Kasumi-1 (cell line): ENCODE data around the gene TMEM132C.

Experiments used
- DNase-seq, 2 experiments: peaks; one replicate each; lab custom pipeline; 2025; lab: John Stamatoyannopoulos, UW

Gene TMEM132C

GRCh38 chr12:128711486-128711885 lies 444.5 kb downstream of the TMEM132C start:
- DNase-seq, result no peak

GRCh38 chr12:128712622-128713021 lies 445.7 kb downstream of the TMEM132C start:
- DNase-seq, result no peak

- DNase-seq, result no peak
These were observed 448.5 kb downstream of the TMEM132C start for GRCh38 chr12:128715485-128715884.

- DNase-seq, result no peak
These were observed 457.6 kb downstream of the TMEM132C start for GRCh38 chr12:128724468-128725046.

- DNase-seq, result no peak
These were observed 459.9 kb downstream of the TMEM132C start for GRCh38 chr12:128726886-128727285.

- DNase-seq, result no peak
These were observed 460.5 kb downstream of the TMEM132C start for GRCh38 chr12:128727461-128727860.

GRCh38 chr12:128727999-128728398 lies 461.0 kb downstream of the TMEM132C start:
- no peak for DNase-seq

GRCh38 chr12:128729628-128730121 lies 462.7 kb downstream of the TMEM132C start:
- no peak for DNase-seq

- no peak for DNase-seq
These were observed 467.4 kb downstream of the TMEM132C start for GRCh38 chr12:128734371-128734770.

- DNase-seq, result no peak
These were observed 470.5 kb downstream of the TMEM132C start for GRCh38 chr12:128737292-128737966.

- DNase-seq, result no peak
These were observed 476.9 kb downstream of the TMEM132C start for GRCh38 chr12:128743916-128744315.

GRCh38 chr12:128745772-128746689 lies 479.1 kb downstream of the TMEM132C start:
- DNase-seq, result no peak

GRCh38 chr12:128747441-128747840 lies 480.5 kb downstream of the TMEM132C start:
- DNase-seq, result no peak

GRCh38 chr12:128752386-128752785 lies 485.4 kb downstream of the TMEM132C start:
- DNase-seq, result no peak

- DNase-seq, result no peak
These were observed 486.5 kb downstream of the TMEM132C start for GRCh38 chr12:128753438-128753837.

GRCh38 chr12:128754275-128754674 lies 487.3 kb downstream of the TMEM132C start:
- DNase-seq, result no peak

GRCh38 chr12:128755566-128755965 lies 488.6 kb downstream of the TMEM132C start:
- DNase-seq, result no peak
